ENCODE results near the gene EIF5AL1.

Gene EIF5AL1

DNA sequence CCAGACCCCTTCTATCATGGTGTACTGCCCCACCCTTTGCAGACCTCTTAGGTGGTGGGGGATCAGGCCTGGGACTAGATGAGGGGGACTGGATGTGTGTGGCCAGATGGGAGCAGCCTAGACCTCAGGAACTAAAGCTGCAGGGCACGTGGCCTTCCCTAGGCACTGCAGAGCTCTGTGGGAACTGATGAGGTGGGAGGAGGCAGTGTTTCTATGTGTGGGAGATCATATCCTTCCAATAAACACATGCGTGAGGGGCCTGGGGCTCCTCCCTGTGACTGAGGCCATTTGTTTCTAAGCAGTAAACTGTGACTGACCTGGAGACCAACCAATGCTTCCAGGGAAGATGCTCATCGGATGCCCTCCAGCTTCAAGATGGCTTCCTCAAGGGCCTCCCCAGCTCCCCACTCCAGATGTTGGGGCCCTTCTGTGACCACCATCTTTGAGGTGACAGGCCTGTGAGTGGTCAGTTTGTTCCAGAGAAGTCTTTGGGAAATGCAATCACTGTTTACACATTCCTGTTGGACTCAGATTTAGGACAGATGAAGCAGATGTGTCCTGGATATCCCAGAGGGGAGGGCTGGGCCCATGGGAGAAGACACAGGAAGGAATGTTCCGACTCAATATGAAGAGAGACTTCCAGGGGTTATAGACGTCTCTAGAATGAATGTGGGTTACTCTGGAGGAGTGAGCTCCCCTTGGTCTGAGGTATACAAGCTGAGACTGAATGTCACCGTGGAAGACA, 43.3 kb upstream of the EIF5AL1 start:
- Histone ChIP-seq H2AFZ (ENCODE audit: low read depth, low read length) (no peak overlapping the region), H3K4me1 (ENCODE audit: insufficient read depth, low read length) (no peaks in the 10 kb centered on the region), H3K4me2 (ENCODE audit: insufficient read depth, low read length) (no peak overlapping the region), H3K36me3 (ENCODE audit: insufficient read depth, low read length) (no peaks in the 10 kb centered on the region), H4K20me1 (ENCODE audit: insufficient read depth, low read length) (no peaks in the 10 kb centered on the region), H3K4me3 (ENCODE audit: low read depth in 1 of 2, low read length in 2 of 2) (no peak overlapping the region), H3K79me2 (ENCODE audit: insufficient read depth, low read length) (no peaks in the 10 kb centered on the region), H3K27ac (ENCODE audit: low read length) (no peak overlapping the region), H3K9me3 (ENCODE audit: insufficient read depth, low read length, severe bottlenecking) (no peaks in the 10 kb centered on the region), H3K9ac (ENCODE audit: low read depth, low read length) (no peak overlapping the region), H3K27me3 (ENCODE audit: insufficient read depth, low read length, poor library complexity) (peaks cover 17% of the 10 kb centered on the region)
- DNase-seq (no peak), ATAC-seq (ENCODE audit: insufficient read depth, low read depth) (no peak)
- TF ChIP-seq, protein P1, sequence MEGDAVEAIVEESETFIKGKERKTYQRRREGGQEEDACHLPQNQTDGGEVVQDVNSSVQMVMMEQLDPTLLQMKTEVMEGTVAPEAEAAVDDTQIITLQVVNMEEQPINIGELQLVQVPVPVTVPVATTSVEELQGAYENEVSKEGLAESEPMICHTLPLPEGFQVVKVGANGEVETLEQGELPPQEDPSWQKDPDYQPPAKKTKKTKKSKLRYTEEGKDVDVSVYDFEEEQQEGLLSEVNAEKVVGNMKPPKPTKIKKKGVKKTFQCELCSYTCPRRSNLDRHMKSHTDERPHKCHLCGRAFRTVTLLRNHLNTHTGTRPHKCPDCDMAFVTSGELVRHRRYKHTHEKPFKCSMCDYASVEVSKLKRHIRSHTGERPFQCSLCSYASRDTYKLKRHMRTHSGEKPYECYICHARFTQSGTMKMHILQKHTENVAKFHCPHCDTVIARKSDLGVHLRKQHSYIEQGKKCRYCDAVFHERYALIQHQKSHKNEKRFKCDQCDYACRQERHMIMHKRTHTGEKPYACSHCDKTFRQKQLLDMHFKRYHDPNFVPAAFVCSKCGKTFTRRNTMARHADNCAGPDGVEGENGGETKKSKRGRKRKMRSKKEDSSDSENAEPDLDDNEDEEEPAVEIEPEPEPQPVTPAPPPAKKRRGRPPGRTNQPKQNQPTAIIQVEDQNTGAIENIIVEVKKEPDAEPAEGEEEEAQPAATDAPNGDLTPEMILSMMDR (IDR thresholded peaks at IDR 0.05; ENCODE audit: borderline replicate concordance, extremely low read depth, low read length, poor library complexity, severe bottlenecking): no peak
- no peak for TF ChIP-seq EZH2 (IDR thresholded peaks at IDR 0.05; ENCODE audit: borderline replicate concordance, low read depth, low read length, severe bottlenecking)

DNA sequence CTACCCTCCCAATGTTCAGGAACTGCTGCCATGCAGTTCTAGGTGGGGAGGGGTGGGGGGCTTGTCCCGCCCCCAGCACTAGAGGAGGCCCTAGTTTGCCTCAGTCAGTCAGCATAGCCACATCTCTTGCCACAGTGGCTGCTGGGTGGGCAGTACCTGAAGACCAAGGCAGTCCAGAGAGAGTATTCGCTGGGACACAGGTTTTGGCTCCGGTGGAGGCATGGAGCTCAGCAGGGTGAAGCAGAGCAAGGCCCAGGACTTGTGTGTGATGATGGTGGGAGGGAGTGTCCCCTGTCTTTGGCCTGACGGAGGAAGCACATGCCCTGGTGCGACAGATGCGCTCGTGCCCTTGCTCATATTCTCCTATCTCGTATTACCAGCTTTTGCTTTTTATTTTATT, 42.2 kb upstream of the EIF5AL1 start:
- Histone ChIP-seq H3K36me3 (ENCODE audit: insufficient read depth, low read length) (no peaks in the 10 kb centered on the region), H3K4me1 (ENCODE audit: insufficient read depth, low read length) (no peaks in the 10 kb centered on the region), H2AFZ (ENCODE audit: low read depth, low read length) (no peak overlapping the region), H3K79me2 (ENCODE audit: insufficient read depth, low read length) (no peaks in the 10 kb centered on the region), H4K20me1 (ENCODE audit: insufficient read depth, low read length) (no peaks in the 10 kb centered on the region), H3K9me3 (ENCODE audit: insufficient read depth, low read length, severe bottlenecking) (no peaks in the 10 kb centered on the region), H3K27me3 (ENCODE audit: insufficient read depth, low read length, poor library complexity) (peaks cover 24% of the 10 kb centered on the region), H3K27ac (ENCODE audit: low read length) (no peak overlapping the region), H3K4me2 (ENCODE audit: insufficient read depth, low read length) (no peak overlapping the region), H3K4me3 (ENCODE audit: low read depth in 1 of 2, low read length in 2 of 2) (no peak overlapping the region), H3K9ac (ENCODE audit: low read depth, low read length) (no peak overlapping the region)
- DNase-seq (no peak), ATAC-seq (ENCODE audit: insufficient read depth, low read depth) (no peak)
- TF ChIP-seq, protein P1 (IDR thresholded peaks at IDR 0.05; ENCODE audit: borderline replicate concordance, extremely low read depth, low read length, poor library complexity, severe bottlenecking): no peak
- TF ChIP-seq EZH2 (IDR thresholded peaks at IDR 0.05; ENCODE audit: borderline replicate concordance, low read depth, low read length, severe bottlenecking): no peak

DNA sequence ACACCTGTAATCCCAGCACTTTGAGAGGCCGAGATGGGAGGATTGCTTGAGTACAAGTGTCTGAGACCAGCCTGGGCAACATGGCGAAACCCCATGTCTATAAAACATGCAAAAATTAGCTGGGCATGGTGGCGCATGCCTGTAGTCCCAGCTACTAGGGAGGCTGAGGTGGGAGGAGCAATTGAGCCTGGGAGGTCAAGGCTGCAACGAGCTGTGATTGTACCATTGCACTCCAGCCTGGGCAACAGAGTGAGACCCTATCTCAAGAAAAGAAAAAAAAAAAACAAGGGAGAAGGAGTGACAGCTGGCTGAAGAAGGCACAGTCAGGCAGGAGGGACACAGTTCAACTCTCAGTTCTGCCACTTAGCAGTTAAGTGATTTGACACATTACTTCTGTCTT, 40.6 kb upstream of the EIF5AL1 start:
- Histone ChIP-seq H3K4me2 (ENCODE audit: insufficient read depth, low read length) (no peak overlapping the region), H2AFZ (ENCODE audit: low read depth, low read length) (no peak overlapping the region), H3K9ac (ENCODE audit: low read depth, low read length) (no peak overlapping the region), H3K4me3 (ENCODE audit: low read depth in 1 of 2, low read length in 2 of 2) (no peak overlapping the region), H3K4me1 (ENCODE audit: insufficient read depth, low read length) (no peaks in the 10 kb centered on the region), H3K79me2 (ENCODE audit: insufficient read depth, low read length) (no peaks in the 10 kb centered on the region), H3K36me3 (ENCODE audit: insufficient read depth, low read length) (no peaks in the 10 kb centered on the region), H3K27me3 (ENCODE audit: insufficient read depth, low read length, poor library complexity) (peaks cover 31% of the 10 kb centered on the region), H4K20me1 (ENCODE audit: insufficient read depth, low read length) (no peaks in the 10 kb centered on the region), H3K9me3 (ENCODE audit: insufficient read depth, low read length, severe bottlenecking) (no peaks in the 10 kb centered on the region), H3K27ac (ENCODE audit: low read length) (no peak overlapping the region)
- TF ChIP-seq, protein P1 (IDR thresholded peaks at IDR 0.05; ENCODE audit: borderline replicate concordance, extremely low read depth, low read length, poor library complexity, severe bottlenecking): no peak
- no peak for TF ChIP-seq EZH2 (IDR thresholded peaks at IDR 0.05; ENCODE audit: borderline replicate concordance, low read depth, low read length, severe bottlenecking)
- DNase-seq (no peak), ATAC-seq (ENCODE audit: insufficient read depth, low read depth) (no peak)

Data from DND-41 (cell line).